GM23248 (cell line): ENCODE measurements around the gene USP38. TPM values are rescaled to one million over a fixed set of nuclear protein-coding genes. Genes with fewer than 3 reads are reported as not detected.
"Not testable (repeated sequence)": the region's sequence is repeated elsewhere in the genome, so short reads cannot be mapped to it uniquely, and the experiment has no call there.

Experiments
- DNase-seq: peaks from one replicate; pipeline ENCODE4 v3.0.0-alpha.2; 2015
- H2AFZ ChIP-seq: fragments of 200-600 bp; sonication (generic); 2 replicates; pipeline ENCODE4 v1.6.1; 2016; ENCODE audit warnings: antibody characterized with exemption
- H3F3A ChIP-seq: fragments of 200-600 bp; sonication (generic); 2 replicates; pipeline ENCODE4 v1.6.1; 2016; ENCODE audit warnings: mild to moderate bottlenecking, antibody characterized with exemption, mixed run types; ENCODE audit not compliant: insufficient read depth
- H3K27ac ChIP-seq: fragments of 200-600 bp; sonication (generic); 2 replicates; pipeline ENCODE4 v1.5.1; 2016; ENCODE audit warnings: mild to moderate bottlenecking
- H3K27me3 ChIP-seq: fragments of 200-600 bp; sonication (generic); replicated peaks from 2 replicates; pipeline ENCODE4 v1.6.1; 2016; ENCODE audit warnings: mild to moderate bottlenecking; ENCODE audit not compliant: insufficient read depth
- H3K36me3 ChIP-seq: fragments of 200-600 bp; sonication (generic); 2 replicates; pipeline ENCODE4 v1.6.1; 2016; ENCODE audit warnings: low read depth, mild to moderate bottlenecking
- H3K4me1 ChIP-seq: fragments of 200-600 bp; sonication (generic); 2 replicates; pipeline ENCODE4 v1.6.1; 2016; ENCODE audit warnings: mild to moderate bottlenecking; ENCODE audit not compliant: insufficient read depth
- H3K4me2 ChIP-seq: fragments of 200-600 bp; sonication (generic); one replicate; pipeline ENCODE4 v1.6.1; 2016; ENCODE audit warnings: mild to moderate bottlenecking; ENCODE audit not compliant: unreplicated experiment
- H3K4me3 ChIP-seq: fragments of 200-600 bp; sonication (generic); 2 replicates; pipeline ENCODE4 v1.5.1; 2016; ENCODE audit warnings: mild to moderate bottlenecking
- H3K79me2 ChIP-seq: fragments of 200-600 bp; sonication (generic); 2 replicates; pipeline ENCODE4 v1.6.1; 2016; ENCODE audit warnings: mild to moderate bottlenecking; ENCODE audit not compliant: insufficient read depth
- H3K9ac ChIP-seq: fragments of 200-600 bp; sonication (generic); 2 replicates; pipeline ENCODE4 v1.6.1; 2016; ENCODE audit warnings: mild to moderate bottlenecking
- H3K9me2 ChIP-seq: fragments of 200-600 bp; sonication (generic); 2 replicates; pipeline ENCODE4 v1.6.1; 2016; ENCODE audit warnings: mixed run types, mild to moderate bottlenecking, moderate library complexity; ENCODE audit not compliant: insufficient read depth
- H3K9me3 ChIP-seq: fragments of 200-600 bp; sonication (generic); one replicate; pipeline ENCODE4 v1.6.1; 2017; ENCODE audit warnings: low read depth
- H4K20me1 ChIP-seq: fragments of 200-600 bp; sonication (generic); 2 replicates; pipeline ENCODE4 v1.6.0; 2016; ENCODE audit not compliant: insufficient read depth
- EZH2 ChIP-seq: fragments of 200-600 bp; sonication (generic); IDR thresholded peaks from 2 replicates; pipeline ENCODE4 v1.6.1; 2018; ENCODE audit warnings: antibody characterized with exemption, mild to moderate bottlenecking; ENCODE audit not compliant: insufficient read depth, poor library complexity, severe bottlenecking
- EZH2phosphoT487 ChIP-seq: fragments of 200-600 bp; sonication (generic); IDR thresholded peaks from 2 replicates; pipeline ENCODE4 v1.6.1; 2018; ENCODE audit warnings: antibody characterized with exemption, moderate library complexity, mild to moderate bottlenecking, low read depth; ENCODE audit not compliant: insufficient read depth
- WGBS, 2 experiments: methylation state at CpG; one replicate each; pipeline ENCODE4 v1.1.6; 2015 to 2017; ENCODE audit warnings: low lambda C conversion rate in 2 of 2, low coverage in 1 of 2; ENCODE audit errors: missing lambda C conversion rate in 2 of 2; 5-methylcytosine and 5-hydroxymethylcytosine counted together
- in situ Hi-C: fragments of 300-500 bp; cut with MboI; formaldehyde crosslinking; loops from 2 replicates; pipeline ENCODE4 v1.15.0; 2020
- polyA plus RNA-seq: library from polyadenylated mRNA; unstranded; fragments of >200 nt; fragmentation: Nextera tagmentation; extraction: Ambion mirVana; gene quantifications from 2 replicates; pipeline ENCODE4 v1.2.1, GENCODE V29; 2016
- total RNA-seq: library from RNA; depleted of rRNA; stranded (reverse); fragments of >200 nt; shearing (Covaris generic); gene quantifications from 2 replicates; pipeline ENCODE4 v1.2.3, GENCODE V29; 2014

USP38 gene
- total and polyA plus RNA-seq, 2 experiments from 2014 or later: 9.6 to 19.3 TPM

DNA sequence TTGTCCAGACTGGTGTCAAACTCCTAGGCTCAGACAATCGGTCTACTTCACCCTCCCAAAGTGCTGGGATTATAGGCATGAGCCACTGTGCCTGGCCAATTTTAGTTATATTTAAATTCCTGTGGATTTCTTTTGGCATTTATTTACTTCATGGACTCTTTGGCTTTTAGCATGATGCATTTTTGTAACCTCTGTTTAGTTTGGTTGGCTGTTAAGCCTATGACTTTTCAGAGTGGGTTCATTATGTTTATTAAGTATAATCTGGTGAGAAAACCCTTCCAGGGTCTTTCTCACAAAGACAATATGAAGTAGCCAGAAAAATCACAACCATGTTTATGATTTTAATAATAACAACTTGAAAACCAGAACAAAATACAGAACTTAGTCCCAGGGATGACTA, 49.4 kb downstream of the USP38 start:
- WGBS, 2 experiments: 0 to 3% methylated on average over 1 of the region's 1 CpG
- H3K36me3 ChIP-seq: no peaks in the 10 kb centered on the region

DNA sequence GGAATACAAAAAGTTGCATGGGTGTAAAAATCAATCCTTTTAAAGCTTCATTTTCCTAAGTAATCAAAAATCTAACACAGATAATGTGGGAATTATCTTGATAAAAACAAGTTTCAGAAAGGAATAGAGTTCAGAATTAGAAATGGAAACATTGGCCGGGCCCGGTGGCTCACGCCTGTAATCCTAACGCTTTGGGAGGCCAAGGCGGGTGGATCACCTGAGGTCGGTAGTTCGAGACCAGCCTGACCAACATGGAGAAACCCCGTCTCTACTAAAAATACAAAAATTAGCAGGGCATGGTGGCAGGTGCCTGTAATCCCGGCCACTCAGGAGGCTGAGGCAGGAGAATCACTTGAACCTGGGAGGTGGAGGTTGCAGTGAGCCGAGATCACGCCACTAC, 52.5 kb downstream of the USP38 start:
- H3F3A ChIP-seq, H2AFZ ChIP-seq, H3K4me3 ChIP-seq, H4K20me1 ChIP-seq, H3K27me3 ChIP-seq, H3K4me2 ChIP-seq, H3K79me2 ChIP-seq, H3K36me3 ChIP-seq, DNase-seq, H3K9ac ChIP-seq, H3K27ac ChIP-seq, in situ Hi-C loops, H3K9me2 ChIP-seq, H3K9me3 ChIP-seq: not testable (repeated sequence)
- peaks cover 23% of the 10 kb centered on the region for H3K4me1 ChIP-seq
- WGBS, 2 experiments: 93% methylated on average over 11 of the region's 11 CpGs

More for the DNA sequence above, 49.4 kb downstream of the USP38 start:
- Histone ChIP-seq H3K27ac (0 out of 2 replicates have a peak overlapping the region, but pooled peaks have one; percentile 11), H2AFZ (no peak overlapping the region), H3K9me3 (no peaks in the 10 kb centered on the region), H3K9me2 (no peaks in the 10 kb centered on the region), H4K20me1 (no peaks in the 10 kb centered on the region), H3K4me2 (peak overlapping the region; percentile 48), H3K4me3 (no peak overlapping the region), H3K27me3 (no peaks in the 10 kb centered on the region), H3K79me2 (no peaks in the 10 kb centered on the region), H3K4me1 (peaks cover 9% of the 10 kb centered on the region), H3F3A (peaks cover 8% of the 10 kb centered on the region; the same call in 1 of the 2 replicates), H3K9ac (no peak overlapping the region)
- in situ Hi-C loops: no loop called here
- no peak for TF ChIP-seq EZH2
- no peak for TF ChIP-seq EZH2phosphoT487
- DNase-seq: peak; percentile 44

DNA sequence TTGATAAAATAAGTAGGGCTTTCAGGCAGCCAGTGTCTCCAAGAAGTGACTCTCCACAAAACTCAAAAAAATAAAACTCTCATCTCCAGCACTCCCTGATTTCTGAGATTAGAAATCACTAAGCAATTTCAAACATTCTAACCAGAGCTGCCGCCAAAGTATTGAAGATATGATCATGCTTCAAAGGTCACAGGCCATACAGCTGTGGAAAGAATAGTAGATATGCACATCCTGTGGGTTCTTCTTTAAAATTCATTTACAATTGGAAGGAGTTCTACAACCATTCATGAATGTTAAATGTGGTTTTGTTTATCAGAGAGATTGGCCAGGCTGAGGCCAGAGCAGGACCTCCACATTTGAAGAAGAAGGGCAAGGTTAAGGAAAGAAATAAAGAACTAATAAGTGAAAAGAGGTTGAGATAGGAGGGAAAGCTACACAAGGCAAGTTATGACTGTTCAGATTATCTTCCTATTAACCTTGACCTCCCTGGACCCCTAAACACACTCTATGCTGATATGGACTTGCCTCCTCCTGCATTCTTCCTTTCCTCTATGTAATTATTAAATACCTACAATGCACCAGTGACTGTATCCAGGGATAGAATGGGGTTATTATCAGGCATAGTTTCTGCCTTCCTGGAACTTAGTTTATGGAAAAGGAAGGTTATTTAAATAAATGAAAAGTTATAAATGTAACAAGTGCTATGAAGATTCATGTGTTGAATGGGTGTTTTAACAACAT, 56.4 kb downstream of the USP38 start:
- H3K27ac ChIP-seq: no peak overlapping the region
- H3K4me3 ChIP-seq: no peak overlapping the region
- WGBS, 2 experiments: 93 to 94% methylated on average over 1 of the region's 1 CpG
- no peak overlapping the region for H3K4me2 ChIP-seq
- H3K27me3 ChIP-seq: no peaks in the 10 kb centered on the region
- in situ Hi-C loops: no loop called here
- no peaks in the 10 kb centered on the region for H4K20me1 ChIP-seq
- H3K36me3 ChIP-seq: no peaks in the 10 kb centered on the region
- H3K4me1 ChIP-seq: peaks cover 15% of the 10 kb centered on the region; the same call in 1 of the 2 replicates
- H2AFZ ChIP-seq: peak overlapping the region; percentile 71; the same call in 1 of the 2 replicates
- H3F3A ChIP-seq: no peaks in the 10 kb centered on the region
- no peak for DNase-seq
- H3K79me2 ChIP-seq: no peaks in the 10 kb centered on the region
- no peaks in the 10 kb centered on the region for H3K9me3 ChIP-seq
- H3K9ac ChIP-seq: no peak overlapping the region
- H3K9me2 ChIP-seq: no peaks in the 10 kb centered on the region
- TF ChIP-seq EZH2 (no peak), EZH2phosphoT487 (no peak)

DNA sequence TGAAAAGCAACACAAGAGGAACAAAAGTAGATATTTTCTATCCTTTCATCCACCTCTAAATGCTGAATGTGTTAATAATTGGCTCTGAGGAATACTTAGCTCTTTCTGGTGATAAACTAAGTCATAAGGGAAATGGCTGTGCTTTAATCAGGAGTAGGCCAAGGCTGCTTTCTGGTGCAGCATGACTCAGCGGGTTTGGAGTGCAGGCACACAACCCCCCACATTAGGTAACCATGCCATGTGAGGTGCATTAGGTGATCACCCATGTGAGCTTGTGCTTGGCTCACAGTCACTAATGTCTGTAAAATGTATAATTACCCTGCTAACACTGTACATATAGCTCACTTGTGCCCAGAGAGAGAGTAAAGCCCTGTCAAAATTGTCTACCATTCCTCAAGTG, 57.2 kb downstream of the USP38 start:
- in situ Hi-C loops: no loop called here
- Histone ChIP-seq H4K20me1 (no peaks in the 10 kb centered on the region), H3K4me1 (peaks cover 15% of the 10 kb centered on the region; the same call in 1 of the 2 replicates), H3K4me3 (no peak overlapping the region), H3K9me3 (no peaks in the 10 kb centered on the region), H3K9ac (no peak overlapping the region), H2AFZ (peak overlapping the region; percentile 71), H3K36me3 (no peaks in the 10 kb centered on the region), H3K27me3 (no peaks in the 10 kb centered on the region), H3K4me2 (no peak overlapping the region), H3K79me2 (no peaks in the 10 kb centered on the region), H3K27ac (no peak overlapping the region), H3K9me2 (no peaks in the 10 kb centered on the region), H3F3A (no peaks in the 10 kb centered on the region)
- 42 to 61% methylated on average over 1 of the region's 1 CpG for WGBS, 2 experiments
- TF ChIP-seq EZH2phosphoT487: no peak
- TF ChIP-seq EZH2: no peak
- peak; percentile 31 for DNase-seq
